Midbrain (tissue), 1 donor: ENCODE data around the gene CDCA3.
"Not testable (repeated sequence)": the region's sequence is repeated elsewhere in the genome, so short reads cannot be mapped to it uniquely, and the experiment has no call there.

ENCODE experiments used
- DNase-seq: peaks from one replicate; lab custom pipeline; 2025; lab: John Stamatoyannopoulos, UW

CDCA3 gene

GRCh38 chr12:6872073-6873048 lies 21.3 kb upstream of the CDCA3 start:
- DNase-seq: peak; percentile 85

- DNase-seq: no peak
These were observed 20.2 kb upstream of the CDCA3 start for GRCh38 chr12:6871052-6871957.

GRCh38 chr12:6870304-6870703 lies 19.2 kb upstream of the CDCA3 start:
- DNase-seq: not testable (repeated sequence)

- peak; percentile 75 for DNase-seq
These were observed 18.2 kb upstream of the CDCA3 start for GRCh38 chr12:6869049-6870021.

GRCh38 chr12:6868211-6869048 lies 17.3 kb upstream of the CDCA3 start:
- DNase-seq: no peak

- DNase-seq: peak; percentile 90
These were observed 16.5 kb upstream of the CDCA3 start, which contains the start of gene TPI1 for GRCh38 chr12:6867413-6868210. TSS of gene TPI1 (plus strand) at chr12:6867531. CDS start at chr12:6867567, 36 bp downstream.

GRCh38 chr12:6866920-6867412 lies 15.9 kb upstream of the CDCA3 start:
- DNase-seq: peak; percentile 47

- no peak for DNase-seq
These were observed 15.3 kb upstream of the CDCA3 start for GRCh38 chr12:6866163-6866919.

GRCh38 chr12:6865307-6865706 lies 14.2 kb upstream of the CDCA3 start:
- DNase-seq: not testable (repeated sequence)

GRCh38 chr12:6863586-6864321 lies 12.7 kb upstream of the CDCA3 start:
- no peak for DNase-seq

- DNase-seq: no peak
These were observed 11.9 kb upstream of the CDCA3 start for GRCh38 chr12:6863033-6863432.

GRCh38 chr12:6861391-6861790 lies 10.3 kb upstream of the CDCA3 start:
- DNase-seq: no peak

GRCh38 chr12:6860942-6861341 lies 9.9 kb upstream of the CDCA3 start:
- DNase-seq: no peak

GRCh38 chr12:6860116-6860515 lies 9.0 kb upstream of the CDCA3 start:
- DNase-seq: no peak

GRCh38 chr12:6858799-6859198 lies 7.7 kb upstream of the CDCA3 start:
- DNase-seq: no peak

- no peak for DNase-seq
These were observed 4.2 kb upstream of the CDCA3 start for GRCh38 chr12:6855322-6855721.

- DNase-seq: no peak
These were observed 3.0 kb upstream of the CDCA3 start for GRCh38 chr12:6854036-6854435.

- DNase-seq: no peak
These were observed 2.5 kb upstream of the CDCA3 start for GRCh38 chr12:6853626-6854025.
